Renal pelvis (tissue), 12 donors: Measurements from ENCODE around the gene TTLL5. TPM values are rescaled to one million over a fixed set of nuclear protein-coding genes. Genes with fewer than 3 reads are reported as not detected.

Experiments
- DNase-seq: peaks from one replicate; pipeline ENCODE4 v3.0.0-alpha.2; 2013
- long read RNA-seq, 16 experiments: transcript quantifications; one replicate each; lab custom pipeline, GENCODE V29; 2026
- polyA plus RNA-seq, 3 donors: library from polyadenylated mRNA; unstranded; fragments of 120-200 nt; gene quantifications; one replicate each; pipeline ENCODE4 v1.2.1, GENCODE V29; 2013; ENCODE audit not compliant: insufficient read length in 3 of 3

The TTLL5 gene, protein sequence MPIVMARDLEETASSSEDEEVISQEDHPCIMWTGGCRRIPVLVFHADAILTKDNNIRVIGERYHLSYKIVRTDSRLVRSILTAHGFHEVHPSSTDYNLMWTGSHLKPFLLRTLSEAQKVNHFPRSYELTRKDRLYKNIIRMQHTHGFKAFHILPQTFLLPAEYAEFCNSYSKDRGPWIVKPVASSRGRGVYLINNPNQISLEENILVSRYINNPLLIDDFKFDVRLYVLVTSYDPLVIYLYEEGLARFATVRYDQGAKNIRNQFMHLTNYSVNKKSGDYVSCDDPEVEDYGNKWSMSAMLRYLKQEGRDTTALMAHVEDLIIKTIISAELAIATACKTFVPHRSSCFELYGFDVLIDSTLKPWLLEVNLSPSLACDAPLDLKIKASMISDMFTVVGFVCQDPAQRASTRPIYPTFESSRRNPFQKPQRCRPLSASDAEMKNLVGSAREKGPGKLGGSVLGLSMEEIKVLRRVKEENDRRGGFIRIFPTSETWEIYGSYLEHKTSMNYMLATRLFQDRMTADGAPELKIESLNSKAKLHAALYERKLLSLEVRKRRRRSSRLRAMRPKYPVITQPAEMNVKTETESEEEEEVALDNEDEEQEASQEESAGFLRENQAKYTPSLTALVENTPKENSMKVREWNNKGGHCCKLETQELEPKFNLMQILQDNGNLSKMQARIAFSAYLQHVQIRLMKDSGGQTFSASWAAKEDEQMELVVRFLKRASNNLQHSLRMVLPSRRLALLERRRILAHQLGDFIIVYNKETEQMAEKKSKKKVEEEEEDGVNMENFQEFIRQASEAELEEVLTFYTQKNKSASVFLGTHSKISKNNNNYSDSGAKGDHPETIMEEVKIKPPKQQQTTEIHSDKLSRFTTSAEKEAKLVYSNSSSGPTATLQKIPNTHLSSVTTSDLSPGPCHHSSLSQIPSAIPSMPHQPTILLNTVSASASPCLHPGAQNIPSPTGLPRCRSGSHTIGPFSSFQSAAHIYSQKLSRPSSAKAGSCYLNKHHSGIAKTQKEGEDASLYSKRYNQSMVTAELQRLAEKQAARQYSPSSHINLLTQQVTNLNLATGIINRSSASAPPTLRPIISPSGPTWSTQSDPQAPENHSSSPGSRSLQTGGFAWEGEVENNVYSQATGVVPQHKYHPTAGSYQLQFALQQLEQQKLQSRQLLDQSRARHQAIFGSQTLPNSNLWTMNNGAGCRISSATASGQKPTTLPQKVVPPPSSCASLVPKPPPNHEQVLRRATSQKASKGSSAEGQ (N-terminal part only)
- 10 to 100 TPM; 27.6 to 37.4 (median 33.7) TPM for polyA plus RNA-seq
- long read RNA-seq, donor 1, partial matches to known transcripts = 0 of 1 reads
- long read RNA-seq, donor 1, other reads (novel, unspliced or antisense) = 0 of 1 reads
- long read RNA-seq, donor 2 = 0 reads
- long read RNA-seq, donor 3 = 0 reads
- long read RNA-seq, donor 4, partial matches to known transcripts = 0 of 2 reads
- long read RNA-seq, donor 4, other reads (novel, unspliced or antisense) = 0 of 2 reads
- long read RNA-seq, donor 5, partial matches to known transcripts = 0 of 1 reads
- long read RNA-seq, donor 5, other reads (novel, unspliced or antisense) = 0 of 1 reads
- long read RNA-seq, donor 6, partial matches to known transcripts = 21 of 109 reads
- long read RNA-seq, donor 6, other reads (novel, unspliced or antisense) = 88 of 109 reads
- long read RNA-seq, donor 7, partial matches to known transcripts = 6 of 6 reads
- long read RNA-seq, donor 7, other reads (novel, unspliced or antisense) = 0 of 6 reads
- long read RNA-seq, donor 8 = 0 reads
- long read RNA-seq, donor 9, partial matches to known transcripts = 5 of 6 reads
- long read RNA-seq, donor 9, other reads (novel, unspliced or antisense) = 0 of 6 reads
- long read RNA-seq, donor 10 = 0 reads
- long read RNA-seq, donor 11, partial matches to known transcripts = 47 of 87 reads
- long read RNA-seq, donor 11, other reads (novel, unspliced or antisense) = 40 of 87 reads
- long read RNA-seq, donor 12, partial matches to known transcripts = 0 of 1 reads
- long read RNA-seq, donor 12, other reads (novel, unspliced or antisense) = 0 of 1 reads
- long read RNA-seq, donor 13, partial matches to known transcripts = 14 of 67 reads
- long read RNA-seq, donor 13, other reads (novel, unspliced or antisense) = 52 of 67 reads
- long read RNA-seq, donor 14 = 0 reads
- long read RNA-seq, donor 15 = 0 reads
- long read RNA-seq, donor 16, partial matches to known transcripts = 106 of 196 reads
- long read RNA-seq, donor 16, other reads (novel, unspliced or antisense) = 90 of 196 reads

DNA sequence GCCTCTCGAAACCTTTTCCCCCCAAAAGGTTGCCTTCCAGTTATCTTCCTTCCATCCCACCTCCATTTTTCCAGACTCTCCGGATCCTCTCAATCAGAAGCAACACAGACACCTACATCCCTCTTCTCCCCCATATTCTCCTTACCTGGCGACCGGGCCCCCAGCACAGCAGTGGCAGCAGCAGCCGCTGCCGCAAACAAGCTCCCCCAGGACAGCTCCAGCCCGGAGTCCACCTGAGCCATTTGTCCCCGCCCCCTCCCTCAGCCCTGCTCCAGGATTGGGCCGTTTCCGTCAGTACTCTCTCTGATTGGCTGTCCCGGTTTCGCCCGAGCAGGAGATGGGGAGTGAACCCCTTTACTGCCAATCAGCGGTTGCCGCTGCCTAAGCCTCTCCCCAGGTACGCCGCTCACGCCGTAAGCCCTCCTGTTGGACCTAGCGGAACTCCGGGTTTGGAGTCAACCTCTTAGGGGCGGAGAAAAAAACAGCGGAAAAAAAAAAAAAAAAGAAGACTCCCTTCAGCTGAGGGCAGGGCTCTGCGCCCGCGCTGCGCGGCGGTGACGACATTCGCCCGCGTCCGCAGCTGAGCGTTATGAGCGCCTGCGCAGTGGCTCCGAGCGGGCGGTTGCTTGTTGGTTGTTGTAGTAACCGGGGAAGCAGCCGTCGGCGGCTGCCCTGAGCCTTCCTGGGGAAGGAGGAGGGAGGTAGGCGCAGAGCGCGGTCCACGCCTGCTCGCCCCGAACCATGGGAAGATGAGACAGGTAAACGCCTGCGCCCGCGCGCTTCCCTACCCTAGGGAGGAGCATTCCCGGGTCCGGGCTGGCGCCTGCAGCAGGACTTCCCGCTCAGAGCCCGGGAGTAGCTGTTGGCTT, at the start of gene TTLL5, which contains the start of gene ERG28:
TSS of gene TTLL5 (plus strand) at position 617 of the 869 bp plus-strand sequence. CDS start 1,904 bp downstream, outside the sequence.
TSS of gene ERG28 (minus strand) at position 247 of the 869 bp plus-strand sequence. CDS start 3,374 bp downstream, outside the sequence.
- peak; percentile 97 for DNase-seq

DNA sequence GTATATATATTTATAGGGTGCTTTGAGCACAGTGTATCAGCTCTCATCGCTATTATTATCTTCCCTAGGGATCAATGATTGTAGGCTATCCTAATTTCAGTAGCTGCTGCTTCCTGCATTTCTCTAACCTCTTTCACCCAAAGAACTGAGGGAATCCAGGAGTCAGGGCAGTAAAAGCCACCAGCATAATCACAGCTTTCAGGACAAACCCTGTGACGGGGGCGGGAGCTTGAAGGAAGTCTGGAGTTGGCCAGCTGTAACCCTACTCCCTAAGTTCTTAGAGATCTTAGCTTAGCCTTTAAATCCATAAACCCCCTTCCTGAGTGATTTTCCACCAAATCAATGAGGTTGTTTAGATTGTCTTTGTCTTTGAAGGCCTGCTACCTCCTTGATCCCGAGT, 48.9 kb upstream of the TTLL5 start:
- no peak for DNase-seq

DNA sequence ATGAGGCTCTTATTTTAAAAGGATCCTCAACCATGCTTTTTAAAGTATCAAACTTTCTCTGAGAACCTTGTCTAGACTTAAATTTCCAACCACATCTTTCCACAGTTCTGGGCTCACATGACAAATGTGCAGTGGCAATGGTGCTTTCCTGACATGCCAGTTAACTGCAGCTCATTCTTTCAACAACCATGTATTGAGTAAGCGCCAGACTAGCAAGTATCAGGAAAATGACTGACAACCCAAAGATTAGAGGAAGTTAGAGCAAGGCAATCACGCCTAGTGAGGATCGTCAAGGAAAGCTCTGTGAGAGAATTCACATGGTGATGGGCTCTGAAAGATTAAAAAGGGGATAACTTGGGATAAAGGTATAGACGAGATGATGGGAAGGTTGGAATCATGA, 46.9 kb upstream of the TTLL5 start:
- DNase-seq = no peak

DNA sequence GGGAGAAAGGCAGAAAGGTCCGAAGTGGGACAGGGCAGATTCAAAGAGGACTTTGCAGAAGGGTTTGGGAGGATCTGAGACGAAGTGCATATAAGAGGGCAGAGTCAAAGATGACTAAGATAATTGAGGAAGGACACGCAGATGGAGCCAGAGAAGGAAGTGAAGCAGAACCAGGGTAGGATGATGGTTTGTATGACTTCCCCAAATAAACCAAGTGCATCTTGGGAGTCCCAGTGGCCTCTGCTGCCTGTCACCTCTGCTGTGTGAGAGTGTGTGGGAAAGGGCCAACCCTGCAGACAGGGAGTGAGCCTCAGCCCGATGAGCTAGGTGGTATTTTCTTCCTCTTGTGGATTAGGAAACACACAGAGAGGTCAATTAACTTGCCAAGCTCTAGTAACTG, 45.8 kb upstream of the TTLL5 start:
- DNase-seq = no peak

DNA sequence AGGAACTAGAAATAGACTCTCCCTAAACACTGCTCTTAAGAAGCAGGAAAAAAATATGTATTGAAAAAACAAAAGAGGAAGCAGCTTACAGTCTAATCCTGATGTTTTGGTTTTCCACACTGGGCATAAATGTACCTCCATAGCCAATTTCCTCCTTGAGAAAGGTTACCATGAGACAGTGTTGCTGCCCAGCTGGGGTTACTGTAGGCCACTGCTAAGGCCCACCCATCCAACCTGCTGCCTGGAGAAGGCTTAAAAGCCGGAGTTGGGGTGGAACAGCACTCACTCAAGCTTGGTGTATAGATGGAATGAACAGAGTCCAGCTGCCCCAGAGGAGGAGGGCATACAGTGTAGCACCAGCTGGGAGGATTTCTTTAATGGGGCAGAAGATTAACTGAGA, 41.5 kb upstream of the TTLL5 start:
- DNase-seq = no peak

DNA sequence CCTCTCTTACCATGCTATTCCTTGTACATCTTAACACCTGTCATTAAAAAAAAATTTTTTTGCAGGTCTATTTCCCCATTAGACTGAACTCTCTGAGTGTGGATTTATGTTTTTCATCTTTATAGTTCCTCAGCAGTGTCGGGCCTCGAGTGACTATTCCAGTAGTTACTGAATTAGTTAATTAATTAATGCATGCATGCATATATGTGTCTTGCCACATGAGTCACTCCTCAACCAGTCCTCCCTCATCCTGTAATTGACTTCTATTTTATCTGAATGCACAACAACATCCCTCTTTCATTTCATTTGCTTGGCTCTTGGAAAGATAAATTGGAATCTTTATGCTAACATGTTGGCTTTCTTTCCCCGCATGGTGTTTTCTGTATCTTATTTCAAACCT, 36.0 kb upstream of the TTLL5 start:
- DNase-seq = no peak

DNA sequence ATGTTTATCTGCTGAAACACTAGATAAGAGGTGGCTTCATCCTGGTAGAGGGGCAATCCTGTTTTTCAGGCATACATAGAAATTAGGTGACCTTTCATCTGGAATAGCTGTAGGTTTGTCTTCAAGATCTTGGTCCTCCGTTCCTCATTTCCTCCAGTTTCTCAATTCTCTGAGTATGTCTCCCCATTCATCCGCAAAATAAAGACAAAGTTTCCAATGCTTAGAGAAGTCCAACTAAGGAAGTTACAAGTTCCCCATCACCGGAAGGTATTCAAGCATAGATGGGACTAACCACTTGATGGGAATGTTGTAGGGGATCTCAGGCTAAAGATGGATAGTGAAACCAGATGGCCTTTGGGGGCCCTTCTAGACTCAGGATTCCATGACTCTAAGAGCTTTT, 34.6 kb upstream of the TTLL5 start:
- DNase-seq = no peak

DNA sequence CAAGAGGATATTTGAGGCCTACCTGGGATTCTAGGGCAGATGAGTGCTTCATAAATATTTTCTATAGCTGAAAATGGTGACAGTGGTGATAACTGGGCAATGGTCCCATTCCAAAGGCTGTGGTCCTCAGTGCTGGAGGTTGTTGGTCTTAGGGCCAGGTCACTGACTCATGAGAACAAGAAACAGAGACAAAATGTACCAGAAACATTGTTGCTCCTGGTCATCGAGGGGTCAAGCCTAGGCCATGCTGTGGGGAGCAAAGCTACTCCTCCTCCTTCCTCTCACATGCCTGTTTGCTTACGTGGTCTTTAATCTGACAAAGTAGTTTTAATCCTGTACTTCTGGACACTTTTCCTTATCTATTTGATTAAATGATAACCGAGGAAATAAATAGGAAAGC, 34.2 kb upstream of the TTLL5 start:
- no peak for DNase-seq

DNA sequence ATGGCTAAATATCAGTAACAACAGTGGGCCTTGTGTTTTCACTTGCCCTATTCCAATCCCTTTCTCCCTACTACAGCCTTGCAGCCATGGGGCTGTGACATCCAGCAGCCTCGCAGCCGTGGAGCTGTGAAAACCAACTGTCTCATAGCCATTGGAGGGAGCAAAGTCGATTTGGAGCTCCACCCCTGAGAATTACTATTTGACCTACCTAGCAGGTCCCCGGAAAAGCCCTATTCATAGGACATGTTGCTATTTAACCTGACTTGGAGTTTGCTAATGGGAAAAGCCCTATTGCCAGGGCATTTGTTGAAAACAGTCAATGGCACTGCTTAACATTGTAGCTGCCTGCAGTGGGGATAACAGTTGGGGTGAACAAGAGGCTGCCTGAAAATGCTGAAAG, 33.6 kb upstream of the TTLL5 start:
- no peak for DNase-seq

DNA sequence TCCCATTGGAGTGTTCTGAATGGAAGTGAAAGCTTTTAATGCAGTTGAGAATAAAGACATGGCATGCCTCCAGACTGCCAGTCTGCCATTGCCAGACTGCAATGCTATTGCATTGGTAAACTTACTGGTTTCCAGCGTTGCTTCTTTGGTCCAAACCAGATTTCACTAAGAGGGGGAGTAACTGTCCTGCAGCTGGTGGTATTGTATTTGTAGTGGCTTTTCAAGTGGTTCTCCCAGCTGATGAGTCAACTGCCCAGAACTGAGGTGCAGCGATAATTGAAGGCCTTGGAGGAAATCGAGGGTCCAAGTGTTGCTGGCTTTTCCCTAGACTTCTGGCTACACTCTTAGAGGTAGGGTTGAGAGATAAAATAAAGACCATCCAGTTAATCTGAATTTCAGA, 32.2 kb upstream of the TTLL5 start:
- DNase-seq = no peak

DNA sequence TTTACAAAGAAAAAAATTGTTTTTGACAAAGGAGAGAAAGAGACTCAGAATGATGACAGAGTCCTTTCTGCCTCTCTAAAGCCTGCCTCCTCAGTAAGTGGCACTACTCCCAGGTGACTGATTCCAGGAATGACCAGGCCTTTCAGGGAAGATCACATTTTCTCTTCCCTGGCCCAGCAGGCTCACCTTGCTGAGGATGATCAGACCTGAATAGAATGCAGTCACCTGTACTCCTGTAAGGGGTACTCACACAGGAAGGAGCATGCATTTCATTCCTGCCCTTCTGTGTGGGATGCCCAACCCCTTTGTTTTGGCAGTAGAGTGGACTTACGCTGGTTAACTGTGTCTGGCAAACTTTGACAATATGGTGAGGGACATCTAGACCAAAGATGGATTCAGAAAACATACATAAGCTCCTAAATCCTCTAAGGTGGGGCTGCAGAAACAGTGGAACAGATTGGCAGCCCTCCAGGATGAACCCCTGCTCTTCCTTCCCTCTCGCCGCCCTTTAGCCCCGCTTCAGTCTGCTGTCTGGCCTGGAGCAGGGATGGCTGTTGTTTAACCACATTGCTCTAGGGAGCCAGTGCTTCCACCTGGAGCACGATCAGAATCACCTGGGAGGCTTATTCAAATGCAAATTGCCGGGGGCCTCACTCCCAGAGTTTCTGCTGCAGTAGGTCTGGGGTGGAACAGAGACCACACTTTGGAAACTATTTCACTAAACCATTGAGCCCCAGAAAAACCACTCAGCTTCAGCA, 30.2 kb upstream of the TTLL5 start:
- no peak for DNase-seq

DNA sequence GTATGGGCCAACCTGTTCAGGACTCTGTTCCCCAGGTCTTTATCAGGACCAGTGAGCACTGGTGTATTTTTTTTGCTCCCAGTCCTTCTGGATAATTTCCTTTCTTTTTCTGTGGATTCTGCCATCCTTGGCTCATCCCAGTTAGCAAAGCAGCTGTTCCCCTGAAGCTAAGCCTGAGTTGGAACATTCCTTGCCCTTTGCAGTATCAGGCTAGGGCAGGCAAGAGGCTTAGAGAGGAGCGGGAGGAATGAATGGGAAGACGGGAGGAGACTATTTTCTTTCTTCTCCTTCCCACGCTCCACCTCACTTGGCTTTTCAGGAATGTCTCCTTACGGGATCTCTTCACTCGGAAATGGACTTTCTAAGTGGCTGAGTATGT, 29.6 kb upstream of the TTLL5 start:
- no peak for DNase-seq

DNA sequence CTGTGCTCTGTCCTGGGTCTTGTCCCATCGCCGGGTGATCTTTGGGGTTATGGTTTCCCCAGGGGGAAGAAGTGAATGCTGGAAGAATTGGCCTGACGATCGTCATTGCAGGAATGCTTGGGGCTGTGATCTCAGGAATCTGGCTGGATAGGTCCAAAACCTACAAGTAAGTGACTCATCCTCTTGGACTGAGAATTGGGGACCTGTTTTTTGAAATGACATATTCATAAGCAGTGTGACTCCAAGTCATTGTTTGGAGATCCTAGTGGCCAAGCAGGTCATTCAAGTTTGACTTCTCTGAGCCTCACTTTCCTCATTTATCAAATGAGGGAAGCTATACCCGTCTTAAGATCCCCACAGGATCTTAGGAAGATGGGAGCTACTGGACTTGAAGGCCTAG, 26.2 kb upstream of the TTLL5 start:
- no peak for DNase-seq

DNA sequence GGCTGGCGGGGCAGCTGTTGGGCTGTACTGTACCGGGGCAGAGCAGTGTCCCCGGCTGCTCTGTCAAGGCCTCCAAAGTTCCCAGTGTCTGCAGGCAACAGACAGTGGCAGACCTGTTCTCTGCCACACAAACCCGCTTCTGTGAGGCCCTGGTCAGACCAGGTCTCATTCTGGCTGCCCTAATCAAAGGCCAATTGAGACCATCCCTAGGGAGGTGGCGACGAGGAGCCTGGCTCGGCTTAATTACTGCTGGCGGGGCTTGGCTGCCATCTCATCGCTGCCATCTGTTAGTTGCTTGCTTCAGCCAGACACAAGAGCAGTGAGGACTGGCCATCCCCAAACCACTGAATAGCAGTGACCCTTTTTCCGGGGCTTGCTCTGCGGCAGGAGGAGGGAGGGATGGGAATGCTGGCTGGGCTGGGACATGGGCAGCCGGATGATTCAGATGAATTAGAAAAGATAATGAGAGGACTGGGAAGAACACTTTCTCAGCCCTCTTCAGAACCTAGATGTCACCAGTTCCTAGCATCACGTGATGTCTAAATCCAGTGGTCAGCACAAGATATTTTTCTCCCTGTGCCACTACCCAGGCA, 24.9 kb upstream of the TTLL5 start:
- no peak for DNase-seq

DNA sequence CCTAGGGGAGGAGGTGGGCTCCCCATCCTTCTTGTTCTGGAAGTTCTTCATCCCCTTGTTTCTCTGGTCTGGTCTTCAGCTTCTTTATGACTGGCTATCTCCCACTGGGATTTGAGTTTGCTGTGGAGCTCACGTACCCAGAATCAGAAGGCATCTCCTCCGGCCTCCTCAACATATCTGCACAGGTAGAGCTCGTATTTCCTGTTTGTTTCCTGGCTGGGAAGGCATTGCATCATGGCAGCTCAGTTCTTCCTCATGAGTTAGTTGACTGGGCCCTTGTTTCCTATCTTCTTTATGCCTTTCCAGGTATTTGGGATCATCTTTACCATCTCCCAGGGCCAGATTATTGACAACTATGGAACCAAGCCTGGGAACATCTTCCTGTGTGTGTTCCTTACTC, 20.2 kb upstream of the TTLL5 start:
- no peak for DNase-seq

DNA sequence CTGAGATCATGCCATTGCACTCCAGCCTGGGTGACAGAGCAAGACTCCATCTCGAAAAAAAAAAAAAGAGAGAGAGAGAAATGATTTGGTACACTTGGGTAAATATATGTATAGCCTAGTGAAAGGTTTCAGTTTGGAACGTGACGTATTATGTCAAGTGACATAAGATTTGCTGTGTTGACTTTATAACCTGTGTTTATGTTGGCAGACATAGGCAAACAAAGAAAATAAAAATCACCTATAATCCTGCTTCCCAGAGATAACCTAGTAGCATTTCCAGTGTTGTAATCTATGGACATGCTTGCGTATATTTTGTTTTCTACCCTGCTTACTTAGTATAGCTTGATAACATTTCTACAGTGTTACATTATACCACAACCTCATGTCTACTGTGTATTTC, 17.1 kb upstream of the TTLL5 start:
- no peak for DNase-seq

DNA sequence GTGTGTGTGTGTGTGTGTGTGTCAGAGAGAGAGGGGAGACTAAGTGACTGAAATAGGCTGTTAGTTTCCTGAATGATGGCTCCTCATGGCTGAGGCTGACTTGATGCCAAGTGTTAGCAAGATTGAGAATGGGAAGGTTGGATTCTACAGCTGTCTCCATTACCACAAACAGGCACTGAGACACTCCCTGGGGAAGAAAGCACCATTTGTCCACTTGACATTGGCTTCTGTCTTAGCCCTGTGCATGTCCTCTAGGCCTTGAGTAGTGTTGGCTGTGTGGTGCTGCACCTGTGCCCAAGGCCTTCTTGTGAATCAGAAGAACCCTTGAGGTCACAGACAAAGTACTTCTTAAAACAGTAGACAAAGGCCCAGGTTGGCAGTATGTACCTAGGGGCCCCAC, 16.0 kb upstream of the TTLL5 start:
- no peak for DNase-seq

DNA sequence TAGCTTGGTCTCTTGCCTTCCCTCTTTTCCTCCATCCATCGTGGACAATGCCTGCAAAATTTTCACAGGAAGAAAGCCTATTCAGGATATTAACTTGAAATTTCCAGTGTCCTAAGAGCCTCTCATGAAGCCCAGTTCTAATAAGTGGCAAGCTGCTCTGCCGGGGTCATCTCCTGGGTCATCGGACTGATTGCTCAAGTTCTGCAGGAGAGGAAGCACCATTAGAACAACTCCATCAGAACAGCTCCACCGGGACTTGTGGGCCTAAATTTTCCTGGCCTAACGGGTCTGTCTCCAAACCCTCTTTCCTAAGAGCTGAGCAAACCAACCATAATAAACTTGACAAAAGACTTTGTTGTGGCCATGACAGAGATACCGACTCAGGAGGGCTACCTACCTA, 14.3 kb upstream of the TTLL5 start:
- DNase-seq = no peak
